Activated CD8-positive, alpha-beta T cell treated with anti-CD3 and anti-CD28 coated beads for 36 hours (primary cell): ENCODE measurements around the gene LEF1. TPM values are rescaled to one million over a fixed set of nuclear protein-coding genes. Genes with fewer than 3 reads are reported as not detected.
A peak's percentile ranks its signal among the peaks of the same experiment; 100 is the strongest.

Source experiments
- ATAC-seq: fragments of 200-7000 bp; cut with Tn5 transposase; one replicate; pipeline ENCODE4 v1.10.0; 2021; ENCODE audit warnings: mild to moderate bottlenecking, moderate library complexity
- CTCF ChIA-PET: fragments of 350-600 bp; sonication (Branson Sonifier 250); formaldehyde crosslinking; loops from one replicate; lab custom pipeline; 2021; ENCODE audit warnings: antibody characterized with exemption; lab: Charles Lee
- POLR2A ChIA-PET: fragments of 350-600 bp; sonication (Branson Sonifier 250); formaldehyde crosslinking; loops from one replicate; lab custom pipeline; 2021; ENCODE audit warnings: antibody characterized with exemption; lab: Charles Lee
- DNase-seq: peaks from one replicate; pipeline ENCODE4 v3.0.0-alpha.2; 2020
- H3K27ac Mint-ChIP-seq: one replicate; pipeline ENCODE4 v1.8.0; 2021; ENCODE audit warnings: mild to moderate bottlenecking, mixed read lengths
- H3K27me3 Mint-ChIP-seq: one replicate; pipeline ENCODE4 v1.8.0; 2021; ENCODE audit warnings: mixed read lengths
- H3K36me3 Mint-ChIP-seq: one replicate; pipeline ENCODE4 v1.8.0; 2021; ENCODE audit warnings: low read depth, mixed read lengths
- H3K4me1 Mint-ChIP-seq: one replicate; pipeline ENCODE4 v1.8.0; 2021; ENCODE audit warnings: low read depth, mixed read lengths
- H3K4me3 Mint-ChIP-seq: one replicate; pipeline ENCODE4 v1.8.0; 2021; ENCODE audit warnings: mild to moderate bottlenecking, moderate library complexity, mixed read lengths
- H3K9me3 Mint-ChIP-seq: one replicate; pipeline ENCODE4 v1.8.0; 2021; ENCODE audit warnings: mixed read lengths
- CTCF ChIP-seq: fragments of 200-600 bp; IDR thresholded peaks from one replicate; pipeline ENCODE4 v1.8.0; 2022; ENCODE audit warnings: antibody characterized with exemption, mild to moderate bottlenecking
- intact Hi-C: fragments of 100-400 bp; cut with micrococcal nuclease; formaldehyde crosslinking; loops from one replicate; pipeline ENCODE4 v1.10.0; 2022
- total RNA-seq, 2 experiments: library from RNA; stranded (reverse); gene quantifications; one replicate each; pipeline ENCODE4 v1.2.3, GENCODE V29; 2021

The LEF1 gene
- total RNA-seq, 2 experiments from 2014 or later, result 178 to 182 TPM

- DNase-seq, result no peak
- H3K27ac Mint-ChIP-seq, result no peak overlapping the region
- intact Hi-C loops, result no loop called here
- ATAC-seq, result peak; percentile 47
- CTCF ChIA-PET, result interaction anchor here (1.2 kb wide), 1 partner anchor 9 kb away, joined by 4 read pairs; no protein-coding TSS in a partner anchor
- TF ChIP-seq CTCF, result no peak
- H3K36me3 Mint-ChIP-seq, result no peaks in the 10 kb centered on the region
- POLR2A ChIA-PET, result interaction anchor here (1.3 to 3.1 kb wide), 2 partner anchors 10 to 18 kb away, joined by 4 to 8 read pairs; no protein-coding TSS in a partner anchor
- H3K9me3 Mint-ChIP-seq, result no peaks in the 10 kb centered on the region
- no peaks in the 10 kb centered on the region for H3K27me3 Mint-ChIP-seq
- peaks cover 13% of the 10 kb centered on the region for H3K4me1 Mint-ChIP-seq
- no peak overlapping the region for H3K4me3 Mint-ChIP-seq
Measured at GRCh38 chr4:108191269-108191914, 22.7 kb upstream of the LEF1 start.

GRCh38 chr4:108188770-108189169, 20.0 kb upstream of the LEF1 start:
- Mint-ChIP-seq H3K4me3 (no peak overlapping the region), H3K27me3 (no peaks in the 10 kb centered on the region), H3K4me1 (peaks cover 18% of the 10 kb centered on the region), H3K9me3 (no peaks in the 10 kb centered on the region), H3K27ac (no peak overlapping the region), H3K36me3 (peaks cover 5% of the 10 kb centered on the region)
- ChIA-PET POLR2A (no interaction called here), CTCF (interaction anchor here (1.2 to 2.7 kb wide), 2 partner anchors 159 to 205 kb away, joined by 3 to 6 read pairs; no protein-coding TSS in a partner anchor)
- TF ChIP-seq CTCF, result no peak
- no peak for ATAC-seq
- no peak for DNase-seq
- intact Hi-C loops, result no loop called here

GRCh38 chr4:108185252-108185651, 16.5 kb upstream of the LEF1 start:
- intact Hi-C loops, result no loop called here
- peaks cover 5% of the 10 kb centered on the region for H3K4me1 Mint-ChIP-seq
- no peaks in the 10 kb centered on the region for H3K9me3 Mint-ChIP-seq
- no peak overlapping the region for H3K27ac Mint-ChIP-seq
- H3K27me3 Mint-ChIP-seq, result no peaks in the 10 kb centered on the region
- TF ChIP-seq CTCF, result no peak
- POLR2A ChIA-PET, result interaction anchor here (0.7 to 1.6 kb wide), 3 partner anchors 10 to 364 kb away, joined by 3 to 5 read pairs (median 3); no protein-coding TSS in a partner anchor
- H3K4me3 Mint-ChIP-seq, result no peak overlapping the region
- DNase-seq (no peak), ATAC-seq (no peak)
- CTCF ChIA-PET, result interaction anchor here (1.2 to 2.1 kb wide), 2 partner anchors 13 to 155 kb away, joined by 4 to 6 read pairs; no protein-coding TSS in a partner anchor
- H3K36me3 Mint-ChIP-seq, result peaks cover 5% of the 10 kb centered on the region

- Mint-ChIP-seq H3K9me3 (no peaks in the 10 kb centered on the region), H3K4me3 (no peak overlapping the region), H3K27me3 (no peaks in the 10 kb centered on the region), H3K36me3 (peaks cover 5% of the 10 kb centered on the region), H3K27ac (no peak overlapping the region), H3K4me1 (peaks cover 5% of the 10 kb centered on the region)
- intact Hi-C loops, result no loop called here
- POLR2A ChIA-PET, result interaction anchor here (1.1 to 1.6 kb wide), 2 partner anchors 10 to 283 kb away, joined by 3 to 5 read pairs; no protein-coding TSS in a partner anchor
- DNase-seq (no peak), ATAC-seq (no peak)
- CTCF ChIA-PET, result interaction anchor here (2.1 kb wide), 1 partner anchor 155 kb away, joined by 6 read pairs; no protein-coding TSS in a partner anchor
- TF ChIP-seq CTCF, result no peak
Measured at GRCh38 chr4:108184453-108185049, 15.8 kb upstream of the LEF1 start.
